ENCODE results near the gene STX7.

The STX7 gene

DNA sequence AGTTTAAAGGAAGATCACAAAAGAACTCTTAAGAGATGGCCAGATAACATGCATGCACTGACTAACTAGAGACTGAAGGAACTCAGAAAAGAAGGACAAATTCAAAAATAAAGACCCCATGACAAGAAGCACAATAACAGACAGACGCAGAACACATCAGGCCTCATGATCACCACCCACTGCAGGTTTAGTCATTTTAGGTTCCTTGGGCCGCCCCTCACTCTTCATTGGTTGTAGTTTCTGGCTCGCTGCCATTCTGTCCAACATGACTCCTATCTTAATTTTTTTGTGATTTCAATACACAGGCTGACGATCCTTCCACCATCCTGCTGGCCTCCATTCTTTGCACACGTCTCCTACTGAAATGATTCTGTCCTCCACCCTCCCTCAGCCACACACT, 21.6 kb downstream of the STX7 start:
- no peak for DNase-seq (ENCODE audit: low read depth, low spot score)
- H3K4me3 ChIP-seq (ENCODE audit: low read depth, low read length) = no peak overlapping the region
- TF ChIP-seq, protein P1, sequence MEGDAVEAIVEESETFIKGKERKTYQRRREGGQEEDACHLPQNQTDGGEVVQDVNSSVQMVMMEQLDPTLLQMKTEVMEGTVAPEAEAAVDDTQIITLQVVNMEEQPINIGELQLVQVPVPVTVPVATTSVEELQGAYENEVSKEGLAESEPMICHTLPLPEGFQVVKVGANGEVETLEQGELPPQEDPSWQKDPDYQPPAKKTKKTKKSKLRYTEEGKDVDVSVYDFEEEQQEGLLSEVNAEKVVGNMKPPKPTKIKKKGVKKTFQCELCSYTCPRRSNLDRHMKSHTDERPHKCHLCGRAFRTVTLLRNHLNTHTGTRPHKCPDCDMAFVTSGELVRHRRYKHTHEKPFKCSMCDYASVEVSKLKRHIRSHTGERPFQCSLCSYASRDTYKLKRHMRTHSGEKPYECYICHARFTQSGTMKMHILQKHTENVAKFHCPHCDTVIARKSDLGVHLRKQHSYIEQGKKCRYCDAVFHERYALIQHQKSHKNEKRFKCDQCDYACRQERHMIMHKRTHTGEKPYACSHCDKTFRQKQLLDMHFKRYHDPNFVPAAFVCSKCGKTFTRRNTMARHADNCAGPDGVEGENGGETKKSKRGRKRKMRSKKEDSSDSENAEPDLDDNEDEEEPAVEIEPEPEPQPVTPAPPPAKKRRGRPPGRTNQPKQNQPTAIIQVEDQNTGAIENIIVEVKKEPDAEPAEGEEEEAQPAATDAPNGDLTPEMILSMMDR (IDR thresholded peaks at IDR 0.05; ENCODE audit: insufficient read depth, low read length, missing control alignments) = no peak
- POLR2A ChIA-PET = no interaction called here
- CTCF ChIA-PET = no interaction called here

DNA sequence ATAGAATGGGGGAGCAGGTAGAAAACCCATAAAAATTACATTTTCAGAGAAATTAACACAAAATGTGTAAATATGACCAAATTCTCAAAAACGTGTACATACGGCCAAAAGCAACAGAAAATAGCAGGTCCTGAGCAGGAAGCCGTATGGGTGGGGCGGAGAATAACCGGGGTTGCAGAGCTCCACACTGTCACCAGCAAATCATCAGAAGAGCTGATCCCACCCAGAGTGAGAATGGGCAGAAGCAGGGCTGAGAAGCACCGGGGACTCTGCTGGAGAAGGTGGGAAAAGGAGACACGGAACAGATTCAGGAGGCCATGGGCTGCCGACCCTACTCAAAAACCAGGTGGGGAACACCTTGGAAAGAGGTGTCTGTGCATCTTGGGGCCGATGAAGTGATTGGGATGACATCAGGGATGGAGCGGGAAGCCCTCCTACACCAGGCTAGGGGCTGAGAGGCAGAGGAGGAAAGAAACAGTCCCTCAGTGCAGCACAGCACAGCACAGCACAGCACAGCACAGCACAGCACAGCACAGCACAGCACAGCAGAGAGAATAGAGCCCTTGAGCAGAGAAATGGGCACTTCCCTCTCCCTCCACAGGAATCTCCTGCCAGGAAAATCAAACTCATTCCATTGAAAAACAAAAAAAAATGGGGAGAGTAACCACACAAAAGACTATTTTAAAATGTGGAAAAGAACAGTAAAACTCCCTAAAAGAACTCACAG, 22.3 kb downstream of the STX7 start:
- DNase-seq (ENCODE audit: low read depth, low spot score) = no peak
- ChIA-PET CTCF (interaction anchor here (0.8 to 13.0 kb wide), 5 partner anchors 184 to 572 kb away, joined by 3 to 326 read pairs (median 3); no protein-coding TSS in a partner anchor), POLR2A (no interaction called here)
- TF ChIP-seq, protein P1 (IDR thresholded peaks at IDR 0.05; ENCODE audit: insufficient read depth, low read length, missing control alignments) = no peak
- no peak overlapping the region for H3K4me3 ChIP-seq (ENCODE audit: low read depth, low read length)

DNA sequence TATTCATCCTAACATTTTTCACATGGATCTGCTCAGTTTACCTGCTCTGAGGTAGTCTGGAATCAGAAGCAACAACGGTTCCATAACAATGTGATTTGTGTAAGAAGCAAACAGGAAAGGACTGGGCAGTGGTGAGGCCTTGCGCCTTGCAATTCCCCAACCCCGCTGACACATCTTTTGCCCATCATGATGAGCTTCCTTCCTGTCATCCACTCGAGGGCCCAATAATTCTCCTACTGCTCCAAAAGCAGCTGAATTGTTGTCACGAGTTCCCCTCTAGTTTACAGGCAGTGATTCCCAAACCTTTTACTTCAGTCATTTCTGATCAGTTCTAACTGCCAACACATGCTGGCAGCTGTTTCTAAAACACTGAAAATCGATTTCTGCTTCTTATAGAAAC, 22.9 kb downstream of the STX7 start:
- no peak for DNase-seq (ENCODE audit: low read depth, low spot score)
- no peak overlapping the region for H3K4me3 ChIP-seq (ENCODE audit: low read depth, low read length)
- TF ChIP-seq, protein P1 (IDR thresholded peaks at IDR 0.05; ENCODE audit: insufficient read depth, low read length, missing control alignments) = no peak
- POLR2A ChIA-PET = no interaction called here
- CTCF ChIA-PET = interaction anchor here (0.8 to 13.0 kb wide), 5 partner anchors 184 to 572 kb away, joined by 3 to 326 read pairs (median 3); no protein-coding TSS in a partner anchor

DNA sequence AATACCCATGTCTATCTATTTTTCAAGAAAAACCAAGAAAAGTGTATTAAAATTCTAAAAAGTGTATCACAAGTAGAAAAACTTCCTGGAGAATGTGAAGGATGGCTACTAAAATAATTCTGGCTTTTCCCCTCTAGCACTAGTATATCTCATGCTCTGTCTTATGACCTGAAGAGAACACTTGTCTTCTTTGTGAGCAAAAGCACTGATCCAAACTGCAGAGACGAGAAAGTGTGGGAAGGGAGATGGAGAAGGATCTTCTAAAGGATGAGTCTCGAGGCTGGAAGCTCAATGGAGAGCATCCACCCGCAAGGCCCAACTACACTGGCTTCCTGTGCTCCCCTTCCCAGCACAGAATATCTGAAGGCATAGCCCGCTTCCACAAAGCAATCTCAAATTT, 23.5 kb downstream of the STX7 start:
- ChIA-PET CTCF (interaction anchor here (0.9 to 13.0 kb wide), 3 partner anchors 190 to 560 kb away, joined by 3 to 326 read pairs (median 27); no protein-coding TSS in a partner anchor), POLR2A (no interaction called here)
- no peak for DNase-seq (ENCODE audit: low read depth, low spot score)
- H3K4me3 ChIP-seq (ENCODE audit: low read depth, low read length) = no peak overlapping the region
- TF ChIP-seq, protein P1 (IDR thresholded peaks at IDR 0.05; ENCODE audit: insufficient read depth, low read length, missing control alignments) = no peak

DNA sequence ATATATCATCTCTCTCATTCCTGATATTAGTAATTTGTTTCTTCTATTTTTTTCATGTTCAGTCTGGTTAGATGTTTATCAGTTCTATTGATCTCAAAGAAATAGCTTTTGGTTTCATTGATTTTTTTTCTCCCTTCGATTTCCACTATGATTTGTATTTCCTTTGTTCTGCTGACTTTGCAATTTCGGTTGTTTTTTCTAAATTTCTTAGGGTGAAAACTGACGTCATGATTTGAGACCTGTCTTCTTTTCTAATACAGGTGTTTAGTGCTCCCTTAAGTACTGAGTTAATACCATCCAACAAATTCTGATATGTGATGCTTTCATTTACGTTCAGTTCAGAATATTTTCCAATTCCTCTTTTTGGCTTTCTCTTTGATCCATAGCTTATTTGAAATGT, 25.2 kb downstream of the STX7 start:
- TF ChIP-seq, protein P1 (IDR thresholded peaks at IDR 0.05; ENCODE audit: insufficient read depth, low read length, missing control alignments) = no peak
- no peak for DNase-seq (ENCODE audit: low read depth, low spot score)
- H3K4me3 ChIP-seq (ENCODE audit: low read depth, low read length) = no peak overlapping the region
- POLR2A ChIA-PET = no interaction called here
- CTCF ChIA-PET = interaction anchor here (0.9 to 13.0 kb wide), 7 partner anchors 14 to 572 kb away, joined by 3 to 493 read pairs (median 6); no protein-coding TSS in a partner anchor

DNA sequence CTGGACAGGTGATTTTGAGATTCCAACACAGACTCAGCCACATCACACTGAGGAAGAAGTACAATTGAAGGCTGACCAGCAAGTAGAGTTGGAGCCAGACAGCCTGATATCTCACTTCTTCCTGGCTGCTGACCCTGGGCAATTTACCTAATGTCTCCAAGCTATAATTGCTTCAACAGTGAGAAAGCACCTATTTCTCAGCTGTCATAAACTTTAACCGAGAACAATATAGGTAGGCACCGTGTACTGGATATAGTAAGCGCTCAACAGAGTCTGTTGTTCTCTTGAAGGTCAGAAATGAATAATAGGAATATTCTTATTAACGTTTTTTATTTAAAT, 28.3 kb downstream of the STX7 start:
- no peak for DNase-seq (ENCODE audit: low read depth, low spot score)
- ChIA-PET POLR2A (interaction anchor here (0.6 to 0.7 kb wide), 2 partner anchors 231 to 557 kb away, joined by 3 to 5 read pairs; no protein-coding TSS in a partner anchor), CTCF (interaction anchor here (0.7 to 13.0 kb wide), 38 partner anchors 9 to 587 kb away, joined by 3 to 493 read pairs (median 5); no protein-coding TSS in a partner anchor)
- TF ChIP-seq, protein P1 (IDR thresholded peaks at IDR 0.05; ENCODE audit: insufficient read depth, low read length, missing control alignments) = no peak
- H3K4me3 ChIP-seq (ENCODE audit: low read depth, low read length) = no peak overlapping the region

Measured in AG04449 (cell line).